Measurements from ENCODE around the gene ADAMTS17. TPM values are rescaled to one million over a fixed set of nuclear protein-coding genes. Genes with fewer than 3 reads are reported as not detected.
A peak's percentile ranks its signal among the peaks of the same experiment; 100 is the strongest.

ADAMTS17 gene
- total and polyA plus RNA-seq, 11 donors = 0.30 to 2.4 (median 1.2) TPM

DNA sequence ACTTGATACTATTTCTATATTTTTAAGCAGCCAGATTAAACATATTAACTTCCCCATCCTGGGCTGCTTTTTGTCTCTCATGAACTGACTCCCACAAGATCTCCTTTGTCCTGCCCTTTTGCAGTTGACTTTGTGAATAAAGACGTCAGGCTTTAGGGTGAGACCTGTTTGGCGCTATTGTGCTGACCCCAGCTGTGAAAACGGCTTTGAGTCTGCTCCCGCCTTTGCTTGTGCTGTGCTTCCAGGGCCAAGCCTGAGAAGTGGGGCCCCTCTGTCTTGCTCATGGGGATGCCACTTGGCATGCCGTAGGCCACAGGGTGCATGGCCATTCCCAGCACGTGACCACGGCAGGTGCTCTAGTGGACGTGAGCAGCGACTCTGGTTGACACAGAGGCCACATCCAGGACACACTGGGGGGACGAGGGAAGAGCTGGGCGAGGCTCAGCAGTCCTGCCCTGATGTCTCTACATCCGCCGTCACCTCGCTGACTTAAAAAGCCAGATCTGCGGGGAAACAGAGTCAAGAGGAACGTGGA, 339.6 kb downstream of the ADAMTS17 start:
- no peaks in the 10 kb centered on the region for H3K4me1 ChIP-seq
- ATAC-seq = no peak
- 72 to 91% (median 81%) methylated on average over 15 to 16 of the region's 16 CpGs for WGBS, 4 donors
- H3K4me3 ChIP-seq = no peak overlapping the region
- H3K36me3 ChIP-seq = no peaks in the 10 kb centered on the region
- no peak overlapping the region for H3K27ac ChIP-seq
- intact Hi-C loops (cut with DNase I) = no loop called here
- no peak for TF ChIP-seq POLR2A (IDR thresholded peaks at IDR 0.05)
- TF ChIP-seq, protein P1, sequence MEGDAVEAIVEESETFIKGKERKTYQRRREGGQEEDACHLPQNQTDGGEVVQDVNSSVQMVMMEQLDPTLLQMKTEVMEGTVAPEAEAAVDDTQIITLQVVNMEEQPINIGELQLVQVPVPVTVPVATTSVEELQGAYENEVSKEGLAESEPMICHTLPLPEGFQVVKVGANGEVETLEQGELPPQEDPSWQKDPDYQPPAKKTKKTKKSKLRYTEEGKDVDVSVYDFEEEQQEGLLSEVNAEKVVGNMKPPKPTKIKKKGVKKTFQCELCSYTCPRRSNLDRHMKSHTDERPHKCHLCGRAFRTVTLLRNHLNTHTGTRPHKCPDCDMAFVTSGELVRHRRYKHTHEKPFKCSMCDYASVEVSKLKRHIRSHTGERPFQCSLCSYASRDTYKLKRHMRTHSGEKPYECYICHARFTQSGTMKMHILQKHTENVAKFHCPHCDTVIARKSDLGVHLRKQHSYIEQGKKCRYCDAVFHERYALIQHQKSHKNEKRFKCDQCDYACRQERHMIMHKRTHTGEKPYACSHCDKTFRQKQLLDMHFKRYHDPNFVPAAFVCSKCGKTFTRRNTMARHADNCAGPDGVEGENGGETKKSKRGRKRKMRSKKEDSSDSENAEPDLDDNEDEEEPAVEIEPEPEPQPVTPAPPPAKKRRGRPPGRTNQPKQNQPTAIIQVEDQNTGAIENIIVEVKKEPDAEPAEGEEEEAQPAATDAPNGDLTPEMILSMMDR (IDR thresholded peaks at IDR 0.05) = no peak
- H3K9me3 ChIP-seq = no peaks in the 10 kb centered on the region
- H3K27me3 ChIP-seq = no peaks in the 10 kb centered on the region
- DNase-seq = no peak

DNA sequence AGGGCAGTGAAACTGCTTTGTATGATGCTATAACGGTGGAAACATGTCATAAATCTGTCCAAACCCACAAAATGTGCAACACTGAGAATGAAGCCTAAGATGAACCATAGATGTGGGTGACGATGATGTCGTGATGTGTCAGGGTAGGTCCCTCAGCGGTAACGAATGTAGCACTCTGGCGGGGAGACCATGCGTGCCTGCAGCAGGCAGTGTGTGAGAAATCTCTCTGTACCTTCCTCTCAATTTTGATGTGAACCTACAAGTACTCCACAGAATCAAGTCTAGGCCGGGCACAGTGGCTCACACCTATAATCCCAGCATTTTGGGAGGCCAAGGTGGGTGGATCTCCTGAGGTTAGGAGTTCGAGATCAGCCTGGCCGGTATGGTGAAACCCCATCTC, 340.4 kb downstream of the ADAMTS17 start:
- DNase-seq = no peak
- Histone ChIP-seq H3K27me3 (no peaks in the 10 kb centered on the region), H3K4me3 (no peak overlapping the region), H3K4me1 (no peaks in the 10 kb centered on the region), H3K27ac (no peak overlapping the region), H3K36me3 (no peaks in the 10 kb centered on the region), H3K9me3 (no peaks in the 10 kb centered on the region)
- TF ChIP-seq POLR2A (IDR thresholded peaks at IDR 0.05) = no peak
- TF ChIP-seq, protein P1 (IDR thresholded peaks at IDR 0.05) = no peak
- ATAC-seq = no peak
- 92 to 96% (median 94%) methylated on average over 10 of the region's 10 CpGs for WGBS, 4 donors
- intact Hi-C loops (cut with DNase I) = no loop called here

GRCh38 chr15:99999282-100000070, 342.3 kb downstream of the ADAMTS17 start:
- DNase-seq (peak in 1 of 5 donors; percentile 35), ATAC-seq (no peak)
- H3K4me3 ChIP-seq = no peak overlapping the region
- no peaks in the 10 kb centered on the region for H3K4me1 ChIP-seq
- WGBS, 4 donors = 84 to 88% (median 87%) methylated on average over 19 of the region's 19 CpGs
- TF ChIP-seq POLR2A (IDR thresholded peaks at IDR 0.05) = no peak
- no peaks in the 10 kb centered on the region for H3K36me3 ChIP-seq
- H3K27me3 ChIP-seq = no peaks in the 10 kb centered on the region
- no peaks in the 10 kb centered on the region for H3K9me3 ChIP-seq
- H3K27ac ChIP-seq = no peak overlapping the region
- intact Hi-C loops (cut with DNase I) = no loop called here

GRCh38 chr15:99998661-99999101, 343.1 kb downstream of the ADAMTS17 start:
- no peaks in the 10 kb centered on the region for H3K27me3 ChIP-seq
- ATAC-seq (no peak), DNase-seq (no peak)
- no peak overlapping the region for H3K27ac ChIP-seq
- no peaks in the 10 kb centered on the region for H3K9me3 ChIP-seq
- no peak for TF ChIP-seq POLR2A (IDR thresholded peaks at IDR 0.05)
- TF ChIP-seq, protein P1 (IDR thresholded peaks at IDR 0.05) = no peak
- H3K36me3 ChIP-seq = no peaks in the 10 kb centered on the region
- intact Hi-C loops (cut with DNase I) = no loop called here
- H3K4me1 ChIP-seq = no peaks in the 10 kb centered on the region
- WGBS, 4 donors = 91 to 96% (median 94%) methylated on average over 12 of the region's 12 CpGs
- no peak overlapping the region for H3K4me3 ChIP-seq

Data from heart left ventricle (tissue), 16 donors.